NCI-H226 (cell line): Measurements from ENCODE around the gene HACE1.
"Not testable (repeated sequence)": the region's sequence is repeated elsewhere in the genome, so short reads cannot be mapped to it uniquely, and the experiment has no call there.

ENCODE experiments used
- DNase-seq: peaks from one replicate; pipeline ENCODE4 v3.0.0-alpha.2; 2015

The HACE1 gene

GRCh38 chr6:104820820-104821219, 38.9 kb downstream of the HACE1 start:
- DNase-seq: not testable (repeated sequence)

GRCh38 chr6:104816125-104816524, 43.6 kb downstream of the HACE1 start:
- no peak for DNase-seq

DNA sequence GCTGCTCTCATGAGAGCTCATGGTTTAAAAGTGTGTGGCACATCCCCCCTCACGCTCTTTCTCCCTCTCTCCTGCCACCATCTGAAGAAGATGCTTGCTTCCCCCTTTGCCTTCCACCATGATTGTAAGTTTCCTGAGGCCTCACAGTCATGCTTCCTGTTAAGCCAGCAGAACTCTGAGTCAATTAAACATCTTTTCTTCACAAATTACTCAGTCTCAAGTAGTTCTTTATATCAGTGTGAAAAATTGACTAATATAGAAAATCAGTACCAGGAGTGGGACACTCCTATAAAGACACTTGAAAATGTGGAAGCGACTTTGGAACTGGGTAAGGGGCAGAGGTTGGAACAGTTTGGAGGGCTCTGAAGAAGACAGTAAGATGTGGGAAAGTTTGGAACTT, 45.0 kb downstream of the HACE1 start:
- DNase-seq: no peak

DNA sequence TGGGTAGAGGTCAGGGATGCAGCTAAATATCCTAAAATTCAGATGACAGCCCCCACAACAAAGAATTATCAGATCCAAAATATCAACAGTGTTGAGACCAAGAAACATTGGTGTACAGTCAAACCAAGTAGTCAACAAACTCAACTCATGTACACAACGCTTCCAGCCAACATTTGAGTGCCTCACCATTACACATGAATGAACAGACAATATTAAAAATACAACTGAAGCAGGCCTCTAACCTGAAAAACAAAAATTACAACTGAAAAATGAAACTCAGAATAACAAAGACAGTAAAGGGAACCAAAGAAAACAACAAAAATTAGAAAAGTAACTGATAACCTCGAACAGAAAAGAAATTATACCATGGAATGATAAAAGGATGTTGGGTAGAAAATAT, 46.2 kb downstream of the HACE1 start:
- no peak for DNase-seq

GRCh38 chr6:104809116-104809515, 50.6 kb downstream of the HACE1 start:
- DNase-seq: no peak

DNA sequence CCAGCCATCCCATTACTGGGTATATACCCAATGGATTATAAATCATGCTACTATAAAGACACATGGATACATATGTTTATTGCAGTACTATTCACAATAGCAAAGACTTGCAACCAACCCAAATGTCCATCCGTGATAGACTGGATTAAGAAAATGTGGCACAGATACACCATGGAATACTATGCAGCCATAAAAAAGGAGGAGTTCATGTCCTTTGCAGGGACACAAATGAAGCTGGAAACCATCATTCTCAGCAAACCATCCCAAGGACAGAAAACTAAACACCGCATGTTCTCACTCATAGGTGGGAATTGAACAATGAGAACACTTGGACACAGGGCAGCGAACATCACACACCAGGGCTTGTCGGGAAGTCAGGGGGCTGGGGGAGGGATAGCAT, 54.4 kb downstream of the HACE1 start:
- DNase-seq: not testable (repeated sequence)

DNA sequence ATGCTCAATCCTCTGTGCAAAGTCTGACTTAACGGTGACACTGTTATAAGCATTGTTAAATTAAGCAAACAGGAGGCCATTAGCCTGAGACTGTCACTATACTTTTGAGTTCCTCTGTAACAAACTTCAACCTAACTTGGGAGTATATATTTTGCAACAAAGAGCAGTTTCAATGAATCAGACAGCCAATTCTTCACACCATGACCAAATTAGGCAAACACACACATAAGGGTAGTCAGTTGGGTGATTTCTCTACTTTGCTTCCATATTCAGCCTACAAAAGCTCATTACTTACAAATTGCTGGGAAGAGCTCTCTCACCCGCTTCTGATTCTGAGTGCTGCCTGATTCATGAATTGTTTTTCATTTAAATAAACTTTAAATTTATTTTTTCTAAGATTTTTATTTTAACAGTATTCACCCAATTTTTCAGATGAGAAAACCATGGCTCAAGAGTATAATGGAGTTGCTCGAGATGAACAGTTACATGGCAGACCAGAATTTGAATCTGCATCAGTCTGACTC, 60.5 kb downstream of the HACE1 start:
- DNase-seq: no peak

- DNase-seq: no peak
Measured at GRCh38 chr6:104796031-104796785, 63.5 kb downstream of the HACE1 start.

- DNase-seq: no peak
Measured at GRCh38 chr6:104795363-104795762, 64.4 kb downstream of the HACE1 start.

- DNase-seq: peak; percentile 22
Measured at GRCh38 chr6:104789770-104790190, 69.9 kb downstream of the HACE1 start.

DNA sequence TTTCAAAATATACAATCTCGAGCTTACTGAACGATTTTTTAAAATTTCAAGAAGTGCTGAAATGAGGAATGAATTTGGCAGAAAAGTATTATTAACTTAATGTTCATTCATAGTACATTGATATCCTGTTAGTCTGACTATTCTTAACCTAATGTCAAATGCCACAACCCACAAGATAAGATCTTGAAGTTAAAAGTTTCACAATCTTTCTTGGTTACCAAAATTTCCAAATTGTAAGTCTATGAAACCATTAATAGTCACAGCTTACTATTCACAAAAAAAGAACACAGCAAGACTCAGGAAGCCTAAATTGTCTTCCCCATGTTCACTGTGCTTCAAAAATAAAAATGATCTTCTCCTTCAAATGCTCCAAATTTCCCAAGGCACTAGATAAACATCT, 71.3 kb downstream of the HACE1 start:
- no peak for DNase-seq

DNA sequence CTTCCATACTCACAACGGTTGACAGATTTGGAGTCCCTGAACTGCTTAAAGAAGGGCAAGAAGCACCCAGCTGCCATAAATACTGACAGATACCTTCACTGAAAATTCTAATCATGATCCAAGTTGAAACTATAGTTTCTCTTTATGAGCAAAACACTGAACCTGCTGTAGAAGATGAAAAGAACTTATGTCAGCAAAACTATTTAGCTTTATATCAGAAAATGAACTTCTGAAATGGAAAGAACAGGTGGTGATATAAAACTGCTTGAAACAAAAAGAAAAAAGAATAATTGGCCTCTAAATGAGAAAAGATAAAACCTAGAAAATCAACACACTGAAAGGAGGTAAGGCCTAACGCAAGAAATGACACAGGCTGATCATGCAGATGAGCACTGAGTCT, 72.4 kb downstream of the HACE1 start:
- no peak for DNase-seq

GRCh38 chr6:104784884-104785283, 74.8 kb downstream of the HACE1 start:
- DNase-seq: no peak

DNA sequence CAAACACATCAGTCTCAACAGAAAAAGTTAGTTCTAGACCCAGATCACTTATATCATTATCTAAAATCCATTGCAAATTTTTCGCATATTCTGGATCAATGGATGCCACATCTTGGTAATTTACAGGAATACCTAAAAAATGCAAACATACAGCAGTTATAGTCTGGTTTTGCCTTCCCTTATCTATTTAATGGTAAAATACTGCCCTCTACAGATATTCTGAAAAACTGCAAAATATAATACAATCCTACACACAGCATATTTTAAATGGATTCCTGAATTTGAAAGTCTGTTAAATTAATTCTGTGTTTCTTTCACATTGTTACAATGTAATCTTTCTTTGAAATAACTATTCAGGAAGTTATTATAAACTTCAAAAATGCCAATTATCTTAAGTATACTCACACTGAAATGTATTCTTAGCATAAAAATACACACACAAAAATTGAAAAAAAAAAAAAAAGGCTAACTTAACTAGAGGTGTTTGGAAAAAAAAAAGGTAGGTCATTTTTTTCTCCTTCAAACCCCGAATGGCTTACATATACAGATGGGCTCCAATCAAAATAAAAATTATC, 88.4 kb downstream of the HACE1 start:
- DNase-seq: no peak

DNA sequence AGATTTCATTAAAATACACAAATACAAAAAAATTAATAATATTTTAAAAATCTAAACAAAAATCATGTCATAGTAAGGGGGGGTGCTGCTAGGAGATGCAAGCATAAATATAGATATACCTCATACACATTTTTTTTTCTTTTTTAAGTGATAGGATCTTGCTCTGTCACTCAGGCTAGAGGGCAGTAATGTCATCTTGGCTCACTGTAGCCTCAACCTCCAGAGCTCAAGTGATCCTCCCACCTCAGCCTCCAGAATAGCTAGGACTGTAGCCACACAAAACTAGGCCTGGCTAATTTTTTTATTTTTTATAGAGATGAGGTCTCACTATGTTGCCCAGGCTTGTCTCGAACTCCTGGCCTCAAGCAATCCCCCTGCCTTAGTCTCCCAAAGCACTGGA, 90.8 kb downstream of the HACE1 start:
- DNase-seq: no peak

- DNase-seq: no peak
Measured at GRCh38 chr6:104766595-104766994, 93.1 kb downstream of the HACE1 start.

- no peak for DNase-seq
Measured at GRCh38 chr6:104754788-104755409, 104.8 kb downstream of the HACE1 start.

- no peak for DNase-seq
Measured at GRCh38 chr6:104753251-104753650, 106.5 kb downstream of the HACE1 start.

- no peak for DNase-seq
Measured at GRCh38 chr6:104750449-104750848, 109.3 kb downstream of the HACE1 start.

DNA sequence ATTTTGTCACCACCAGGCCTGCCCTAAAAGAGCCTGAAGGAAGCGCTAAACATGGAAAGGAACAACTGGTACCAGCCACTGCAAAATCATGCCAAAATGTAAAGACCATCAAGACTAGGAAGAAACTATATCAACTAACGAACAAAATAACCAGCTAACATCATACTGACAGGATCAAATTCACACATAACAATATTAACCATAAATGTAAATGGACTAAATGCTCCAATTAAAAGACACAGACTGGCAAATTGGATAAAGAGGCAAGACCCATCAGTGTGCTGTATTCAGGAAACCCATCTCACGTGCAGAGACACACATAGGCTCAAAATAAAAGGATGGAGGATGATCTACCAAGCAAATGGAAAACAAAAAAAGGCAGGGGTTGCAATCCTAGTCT, 120.6 kb downstream of the HACE1 start:
- not testable (repeated sequence) for DNase-seq

DNA sequence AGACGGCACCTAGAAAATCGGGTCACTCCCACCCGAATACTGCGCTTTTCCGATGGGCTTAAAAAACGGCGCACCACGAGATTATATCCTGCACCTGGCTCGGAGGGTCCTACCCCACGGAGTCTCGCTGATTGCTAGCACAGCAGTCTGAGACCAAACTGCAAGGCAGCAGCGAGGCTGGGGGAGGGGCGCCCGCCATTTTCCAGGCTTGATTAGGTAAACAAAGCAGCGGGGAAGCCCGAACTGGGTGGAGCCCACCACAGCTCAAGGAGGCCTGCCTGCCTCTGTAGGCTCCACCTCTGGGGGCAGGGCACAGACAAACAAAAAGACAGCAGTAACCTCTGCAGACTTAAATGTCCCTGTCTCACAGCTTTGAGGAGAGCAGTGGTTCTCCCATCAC, 122.2 kb downstream of the HACE1 start:
- not testable (repeated sequence) for DNase-seq

DNA sequence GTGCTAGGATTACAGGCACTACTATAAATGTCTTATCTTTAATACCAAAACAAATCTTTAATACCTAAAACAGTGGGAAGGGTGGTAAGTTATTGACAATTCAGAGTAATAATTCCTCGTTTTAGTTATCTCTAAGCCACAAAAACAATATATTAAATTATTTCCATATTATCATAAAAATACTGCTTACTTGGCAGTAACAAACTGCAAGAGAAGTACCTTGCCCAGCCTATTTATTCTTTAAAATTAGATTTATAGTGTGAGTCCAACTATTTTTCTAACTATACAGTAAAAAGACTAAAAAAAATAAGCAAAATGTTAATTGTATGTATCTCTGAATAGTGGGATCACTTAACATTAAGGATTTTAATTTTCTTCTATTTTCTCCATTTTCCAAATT, 123.2 kb downstream of the HACE1 start:
- DNase-seq: no peak

- DNase-seq: no peak
Measured at GRCh38 chr6:104730450-104730849, 129.3 kb downstream of the HACE1 start.

DNA sequence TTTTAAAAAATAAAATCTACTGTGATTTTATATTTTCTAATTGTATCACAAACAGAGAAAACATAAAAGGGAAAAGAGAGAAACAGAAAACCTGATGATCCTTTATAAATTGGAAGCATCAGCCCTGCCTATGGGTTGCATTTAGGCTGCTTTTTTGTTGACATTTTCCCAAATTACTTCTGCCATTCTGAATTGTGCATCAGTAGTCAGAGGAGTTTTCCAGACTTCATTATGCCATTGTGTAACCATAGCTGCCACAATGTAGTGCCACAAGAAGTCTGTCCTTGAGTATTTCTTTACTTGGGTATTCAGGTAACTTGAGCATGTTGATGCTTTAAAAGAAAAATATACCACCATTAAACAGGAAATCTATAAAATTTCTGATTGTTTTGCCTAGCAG, 130.3 kb downstream of the HACE1 start:
- no peak for DNase-seq
